Tongue (tissue), 2 donors: Measurements from ENCODE around the gene KRTAP10-6. TPM values are rescaled to one million over a fixed set of nuclear protein-coding genes. Genes with fewer than 3 reads are reported as not detected.
"Not testable (repeated sequence)": the region's sequence is repeated elsewhere in the genome, so short reads cannot be mapped to it uniquely, and the experiment has no call there.

Experiments
- DNase-seq: peaks from one replicate; pipeline ENCODE4 v3.0.0-alpha.2; 2015
- total RNA-seq: library from RNA; depleted of rRNA; stranded (reverse); fragments of >200 nt; gene quantifications from one replicate; pipeline ENCODE4 v1.2.3, GENCODE V29; 2014

Gene KRTAP10-6
- total RNA-seq, 1 donor from 2014 or later, result not detected

DNA sequence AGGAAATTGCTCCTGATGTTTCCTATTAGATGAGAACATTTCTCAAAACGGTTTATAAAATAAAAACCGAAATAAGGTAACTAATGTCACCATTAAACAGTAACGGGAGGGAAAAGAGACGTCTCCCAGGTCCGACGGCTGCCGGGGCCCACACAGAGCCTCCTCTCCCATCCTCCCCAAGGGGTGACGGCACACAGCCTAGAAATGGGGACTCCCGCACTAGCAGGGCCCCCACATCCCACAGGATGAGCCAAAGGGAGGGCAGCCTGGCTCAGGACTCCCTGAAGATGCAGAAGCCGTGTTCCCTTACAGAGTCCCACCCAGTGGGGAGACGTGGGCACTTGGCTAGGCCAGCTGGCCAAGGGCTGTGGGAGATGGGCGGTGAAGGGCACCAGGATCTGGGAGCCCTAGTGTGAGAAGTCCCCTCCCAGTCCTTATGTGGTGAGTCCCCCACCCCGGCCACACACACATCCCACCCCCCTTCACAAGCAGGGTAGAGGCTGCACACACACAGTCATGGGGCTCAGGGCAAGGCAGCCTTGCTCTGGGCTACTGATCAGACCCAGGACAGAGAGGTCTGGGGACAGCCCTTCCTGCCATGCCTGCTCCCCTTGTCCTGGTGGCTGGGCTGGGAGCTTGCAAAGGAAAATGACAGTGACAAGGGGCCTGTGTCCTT lies 37.0 kb downstream of the KRTAP10-6 start:
- DNase-seq, result no peak

GRCh38 chr21:44552681-44553080 lies 39.6 kb downstream of the KRTAP10-6 start:
- no peak for DNase-seq

DNA sequence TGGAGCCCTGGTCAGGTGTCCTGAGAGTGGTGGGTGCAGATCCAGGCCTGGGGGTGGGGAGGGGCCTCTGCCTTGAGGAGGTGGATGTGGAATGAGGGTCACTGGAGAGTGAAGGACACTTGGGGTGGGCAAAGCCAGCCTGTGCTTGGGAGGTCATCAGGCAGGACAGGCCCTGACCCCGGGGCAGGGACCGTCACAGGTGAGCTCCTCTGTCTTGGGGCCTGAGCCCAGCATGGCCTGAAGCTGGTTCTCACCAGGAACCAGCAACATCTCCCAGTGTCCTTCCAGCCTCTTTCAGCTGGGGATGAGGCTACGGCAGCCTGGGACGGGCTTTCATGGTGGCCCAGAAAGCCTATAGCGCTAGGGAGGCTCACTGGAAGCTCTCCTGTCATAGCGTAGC lies 40.2 kb downstream of the KRTAP10-6 start:
- no peak for DNase-seq

GRCh38 chr21:44551340-44551961 lies 40.9 kb downstream of the KRTAP10-6 start, which contains the start of gene KRTAP10-2:
KRTAP10-2 (minus strand) TSS chr21:44551505; CDS start chr21:44551458, 47 bp downstream.
- no peak for DNase-seq

DNA sequence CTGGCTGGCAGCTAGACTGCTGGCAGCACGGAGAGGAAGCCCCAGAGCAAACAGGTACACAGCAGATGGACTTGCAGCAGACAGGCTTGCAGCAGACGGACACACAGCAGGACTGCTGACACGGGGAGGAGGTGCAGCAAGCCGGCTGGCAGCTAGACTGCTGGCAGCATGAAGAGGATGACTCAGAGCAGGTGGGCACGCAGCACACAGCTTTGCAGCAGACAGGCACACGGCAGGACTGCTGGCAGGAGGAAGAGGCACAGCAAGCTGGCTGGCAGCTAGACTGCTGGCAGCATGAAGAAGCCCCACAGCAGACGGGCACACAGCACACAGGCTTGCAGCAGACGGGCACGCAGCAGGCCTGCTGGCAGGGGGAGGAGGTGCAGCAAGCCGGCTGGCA lies 41.5 kb downstream of the KRTAP10-6 start:
- DNase-seq, result no peak

DNA sequence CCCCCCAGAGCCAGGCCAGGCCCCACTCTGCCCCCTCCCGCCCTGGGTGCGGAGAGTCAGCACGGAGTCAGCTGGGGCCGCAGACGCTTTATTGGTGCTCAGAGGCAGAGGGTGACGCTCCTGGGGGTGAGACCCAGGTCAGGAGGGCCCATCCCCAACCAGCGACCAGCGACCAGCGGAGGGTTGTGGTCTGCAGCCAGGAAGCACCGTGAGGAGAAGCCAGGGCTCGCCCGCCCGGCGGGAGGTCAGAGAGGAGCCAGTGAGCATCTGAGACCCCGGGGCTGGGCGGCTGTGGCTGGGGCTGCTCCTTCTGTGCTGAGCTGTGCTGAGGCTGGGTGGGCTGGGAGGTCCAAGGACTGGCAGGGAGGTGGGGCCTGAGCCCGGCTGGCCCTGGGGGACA lies 42.0 kb downstream of the KRTAP10-6 start:
- not testable (repeated sequence) for DNase-seq

DNA sequence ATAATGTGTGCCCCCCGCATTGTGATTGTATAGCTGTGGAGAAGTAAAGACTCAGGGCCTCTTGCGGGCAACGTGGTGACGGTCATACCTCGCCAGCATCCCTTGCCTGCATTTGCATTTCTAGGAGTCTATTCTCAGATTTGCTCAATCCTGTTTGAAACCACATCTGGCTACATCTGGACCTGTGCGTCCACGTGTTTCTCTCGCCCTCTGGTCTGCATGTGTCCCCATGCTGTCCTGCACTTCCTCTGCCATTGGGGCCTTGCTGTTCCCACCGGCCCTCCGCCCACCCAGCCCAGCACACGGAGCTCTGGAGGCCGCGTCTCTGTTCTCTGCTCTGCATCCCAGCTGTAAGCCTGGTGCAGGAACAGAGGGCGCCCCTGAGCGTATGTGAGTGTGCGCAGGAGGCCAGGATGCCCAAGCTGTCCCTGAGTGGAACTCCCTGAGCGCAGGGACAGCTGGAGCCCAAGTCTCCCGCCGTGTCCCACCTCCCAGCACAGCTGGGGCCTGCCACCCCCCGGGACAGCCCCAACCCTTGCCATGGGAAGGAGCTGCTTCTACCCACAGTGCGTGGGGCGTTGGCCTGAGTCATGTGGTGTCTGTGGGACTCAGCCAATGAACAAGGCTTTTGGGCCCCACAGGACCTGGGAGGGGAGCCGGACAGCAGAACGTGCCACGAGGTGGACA lies 42.6 kb downstream of the KRTAP10-6 start:
- DNase-seq, result no peak

DNA sequence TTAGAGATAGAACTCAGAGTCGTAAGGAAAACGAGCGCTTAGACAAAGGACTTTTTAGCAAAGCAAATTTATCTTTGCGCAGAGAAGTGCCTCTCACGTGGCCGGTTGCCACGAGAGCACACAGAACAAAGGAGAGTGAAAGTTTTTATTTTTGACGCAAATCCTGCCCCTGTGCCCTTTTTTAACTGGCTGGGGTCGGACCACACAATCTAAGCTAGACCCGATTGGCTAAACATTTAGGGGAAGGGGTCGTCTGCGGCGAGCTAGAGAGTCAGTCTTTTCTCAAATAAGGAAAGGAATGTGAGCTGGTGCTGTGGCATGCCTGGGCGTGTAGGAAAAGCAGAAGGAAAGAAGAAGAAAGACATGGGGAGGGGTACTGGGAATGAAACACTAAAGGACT lies 43.4 kb downstream of the KRTAP10-6 start:
- no peak for DNase-seq

DNA sequence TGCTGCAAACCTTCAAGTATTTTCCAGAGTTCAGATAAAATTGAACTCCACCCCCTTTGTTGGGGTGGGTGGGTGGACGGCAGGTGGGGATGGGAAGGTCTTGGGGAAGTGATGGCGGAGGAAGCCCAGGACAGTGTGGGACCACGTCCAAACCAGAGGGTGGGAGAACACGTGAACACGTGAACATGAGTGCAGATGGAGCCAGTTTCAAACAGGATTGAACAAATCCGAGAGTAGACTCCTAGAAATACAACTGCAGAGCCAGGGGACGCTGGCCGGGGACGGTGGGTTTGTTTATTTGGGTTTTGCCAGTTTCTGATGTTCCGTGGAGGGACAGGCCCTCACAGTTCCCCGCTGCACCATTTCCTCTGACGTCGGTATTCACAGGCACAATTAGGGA lies 43.9 kb downstream of the KRTAP10-6 start:
- DNase-seq, result no peak

GRCh38 chr21:44547656-44548331 lies 44.5 kb downstream of the KRTAP10-6 start:
- no peak for DNase-seq

DNA sequence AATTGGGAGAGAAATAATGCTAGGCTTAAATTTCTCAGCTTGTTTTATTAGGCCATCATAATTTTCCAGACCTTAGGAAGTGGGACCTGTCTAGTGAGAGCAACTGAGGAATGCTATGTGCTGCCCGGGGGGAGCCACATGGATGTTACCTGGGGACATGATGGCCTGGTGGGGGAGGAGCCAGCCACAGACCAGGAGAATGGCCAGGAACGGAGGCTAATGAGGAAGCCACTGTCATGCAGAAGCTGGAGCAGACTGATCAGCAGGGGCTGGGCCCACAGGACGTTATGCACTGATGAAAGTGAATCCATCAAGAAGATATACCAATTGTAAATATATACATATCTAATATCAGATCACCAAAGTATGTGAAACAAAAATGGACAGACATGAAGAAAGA lies 47.7 kb downstream of the KRTAP10-6 start:
- DNase-seq, result no peak

DNA sequence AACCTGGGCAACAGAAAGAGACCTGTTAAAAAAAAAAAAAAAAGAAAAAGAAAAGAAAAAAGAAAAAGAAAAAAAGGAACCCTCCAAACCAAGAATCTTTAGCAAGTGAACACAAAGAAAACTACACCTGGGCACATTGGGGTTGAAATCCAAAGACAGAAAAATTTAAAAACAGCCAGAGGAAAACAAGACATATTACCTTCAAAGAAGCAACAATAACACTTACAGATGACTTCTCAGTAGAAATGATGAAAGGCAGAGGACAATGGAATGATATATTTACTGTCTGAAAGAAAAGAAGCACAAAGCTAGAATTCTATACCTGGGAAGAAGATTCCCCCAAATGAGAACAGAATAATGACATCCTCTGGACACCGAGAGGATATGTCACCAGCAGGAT lies 49.6 kb downstream of the KRTAP10-6 start:
- no peak for DNase-seq

Other genes starting within 250 kb of the KRTAP10-6 start
- gene TRPM2, start 238.9 kb downstream of the KRTAP10-6 start, total RNA-seq, result 2.2 TPM
- gene LRRC3, start 137.0 kb downstream of the KRTAP10-6 start, total RNA-seq, result 2.4 TPM
- not detected for gene KRTAP10-1, start 52.3 kb downstream of the KRTAP10-6 start, total RNA-seq
- gene KRTAP10-2, start 41.0 kb downstream of the KRTAP10-6 start, total RNA-seq, result not detected
- not detected for gene KRTAP10-3, start 33.7 kb downstream of the KRTAP10-6 start, total RNA-seq
- gene KRTAP10-4, start 18.8 kb downstream of the KRTAP10-6 start, total RNA-seq, result not detected
- gene KRTAP10-5, start 11.9 kb downstream of the KRTAP10-6 start, total RNA-seq, result not detected
- not detected for gene KRTAP10-7, start 8.1 kb upstream of the KRTAP10-6 start, total RNA-seq
- gene KRTAP10-8, start 19.6 kb upstream of the KRTAP10-6 start, total RNA-seq, result not detected
- gene KRTAP10-9, start 34.6 kb upstream of the KRTAP10-6 start, total RNA-seq, result not detected
- not detected for gene KRTAP10-10, start 44.9 kb upstream of the KRTAP10-6 start, total RNA-seq
- gene KRTAP10-11, start 53.9 kb upstream of the KRTAP10-6 start, total RNA-seq, result not detected
- gene KRTAP12-4, start 62.2 kb upstream of the KRTAP10-6 start, total RNA-seq, result not detected
- not detected for gene KRTAP12-3, start 65.4 kb upstream of the KRTAP10-6 start, total RNA-seq
- not detected for gene KRTAP12-2, start 74.4 kb upstream of the KRTAP10-6 start, total RNA-seq
- gene KRTAP12-1, start 89.7 kb upstream of the KRTAP10-6 start, total RNA-seq, result not detected
- not detected for gene KRTAP10-12, start 104.7 kb upstream of the KRTAP10-6 start, total RNA-seq
- 1.0 TPM for gene TSPEAR, start 119.1 kb upstream of the KRTAP10-6 start, total RNA-seq
- gene UBE2G2, start 209.3 kb upstream of the KRTAP10-6 start, total RNA-seq, result 80.2 TPM
- gene SUMO3, start 225.6 kb upstream of the KRTAP10-6 start, total RNA-seq, result 52.4 TPM